Activated B cell treated with CpG ODN at 0.5 μM for 24 hours (primary cell): Measurements from ENCODE around the gene CEACAM1. TPM values are rescaled to one million over a fixed set of nuclear protein-coding genes. Genes with fewer than 3 reads are reported as not detected.

Experiments
- ATAC-seq: fragments of 200-7000 bp; cut with Tn5 transposase; one replicate; pipeline ENCODE4 v1.10.0; 2021; ENCODE audit warnings: low read depth, mild to moderate bottlenecking, moderate library complexity
- CTCF ChIA-PET: fragments of 350-600 bp; sonication (Branson Sonifier 250); formaldehyde crosslinking; loops from one replicate; lab custom pipeline; 2021; ENCODE audit warnings: antibody characterized with exemption; lab: Charles Lee
- POLR2A ChIA-PET: fragments of 350-600 bp; sonication (Branson Sonifier 250); formaldehyde crosslinking; loops from one replicate; lab custom pipeline; 2021; ENCODE audit warnings: antibody characterized with exemption; lab: Charles Lee
- DNase-seq: peaks from one replicate; pipeline ENCODE4 v3.0.0; 2022
- H3K27ac Mint-ChIP-seq: one replicate; pipeline ENCODE4 v1.8.0; 2020; ENCODE audit warnings: mixed read lengths
- H3K27me3 Mint-ChIP-seq: one replicate; pipeline ENCODE4 v1.8.0; 2021; ENCODE audit warnings: mixed read lengths
- H3K36me3 Mint-ChIP-seq: one replicate; pipeline ENCODE4 v1.8.0; 2021; ENCODE audit warnings: low read depth, mixed read lengths
- H3K4me1 Mint-ChIP-seq: one replicate; pipeline ENCODE4 v1.8.0; 2021; ENCODE audit warnings: mixed read lengths
- H3K4me3 Mint-ChIP-seq: one replicate; pipeline ENCODE4 v1.8.0; 2020; ENCODE audit warnings: mild to moderate bottlenecking, mixed read lengths
- H3K9me3 Mint-ChIP-seq: one replicate; pipeline ENCODE4 v1.8.0; 2020; ENCODE audit warnings: mixed read lengths
- CTCF ChIP-seq: fragments of 200-600 bp; IDR thresholded peaks from one replicate; pipeline ENCODE4 v1.8.0; 2022; ENCODE audit warnings: antibody characterized with exemption, mild to moderate bottlenecking
- intact Hi-C: fragments of 100-400 bp; cut with micrococcal nuclease; formaldehyde crosslinking; loops from one replicate; pipeline ENCODE4 v1.15.1; 2024
- total RNA-seq: library from RNA; stranded (reverse); gene quantifications from 2 replicates; pipeline ENCODE4 v1.2.3, GENCODE V29; 2022

The CEACAM1 gene
- total RNA-seq, 1 donor from 2014 or later = 9.4 TPM

GRCh38 chr19:42475366-42475765 is 52.9 kb downstream of the CEACAM1 start:
- DNase-seq (no peak), ATAC-seq (no peak)
- no peak overlapping the region for H3K4me3 Mint-ChIP-seq
- H3K4me1 Mint-ChIP-seq = peaks cover 3% of the 10 kb centered on the region
- H3K36me3 Mint-ChIP-seq = no peaks in the 10 kb centered on the region
- no peaks in the 10 kb centered on the region for H3K27me3 Mint-ChIP-seq
- TF ChIP-seq CTCF = no peak
- ChIA-PET CTCF (interaction anchor here (1.4 to 1.7 kb wide), 2 partner anchors 10 to 37 kb away, joined by 4 to 5 read pairs; no protein-coding TSS in a partner anchor), POLR2A (interaction anchor here (1.1 kb wide), 1 partner anchor 9 kb away, joined by 5 read pairs; no protein-coding TSS in a partner anchor)
- no peak overlapping the region for H3K27ac Mint-ChIP-seq
- H3K9me3 Mint-ChIP-seq = no peaks in the 10 kb centered on the region
- intact Hi-C loops = no loop called here

- no peak overlapping the region for H3K27ac Mint-ChIP-seq
- H3K4me1 Mint-ChIP-seq = peaks cover 6% of the 10 kb centered on the region
- ChIA-PET CTCF (interaction anchor here (1.4 to 1.7 kb wide), 2 partner anchors 9 to 36 kb away, joined by 4 to 5 read pairs; no protein-coding TSS in a partner anchor), POLR2A (interaction anchor here (1.1 kb wide), 1 partner anchor 9 kb away, joined by 5 read pairs; no protein-coding TSS in a partner anchor)
- H3K27me3 Mint-ChIP-seq = no peaks in the 10 kb centered on the region
- intact Hi-C loops = no loop called here
- H3K9me3 Mint-ChIP-seq = no peaks in the 10 kb centered on the region
- no peaks in the 10 kb centered on the region for H3K36me3 Mint-ChIP-seq
- no peak for TF ChIP-seq CTCF
- H3K4me3 Mint-ChIP-seq = no peak overlapping the region
- no peak for ATAC-seq
- no peak for DNase-seq
Measured at GRCh38 chr19:42474743-42475142, 53.5 kb downstream of the CEACAM1 start.

- DNase-seq = no peak
- H3K27me3 Mint-ChIP-seq = no peaks in the 10 kb centered on the region
Measured at GRCh38 chr19:42473686-42474085, 54.6 kb downstream of the CEACAM1 start.

GRCh38 chr19:42472402-42473147 is 55.7 kb downstream of the CEACAM1 start:
- no peaks in the 10 kb centered on the region for H3K27me3 Mint-ChIP-seq
- no peak overlapping the region for H3K4me3 Mint-ChIP-seq
- DNase-seq = no peak
- H3K27ac Mint-ChIP-seq = no peak overlapping the region
- ChIA-PET POLR2A (no interaction called here), CTCF (interaction anchor here (1.5 kb wide), 2 partner anchors 34 to 56 kb away, joined by 4 to 5 read pairs; partner anchors contain the start of gene CEACAM1)
- H3K9me3 Mint-ChIP-seq = no peaks in the 10 kb centered on the region
- H3K4me1 Mint-ChIP-seq = peaks cover 14% of the 10 kb centered on the region
- no peaks in the 10 kb centered on the region for H3K36me3 Mint-ChIP-seq
- ATAC-seq = no peak
- intact Hi-C loops = no loop called here
- no peak for TF ChIP-seq CTCF

More at GRCh38 chr19:42473686-42474085, 54.6 kb downstream of the CEACAM1 start:
- Mint-ChIP-seq H3K36me3 (no peaks in the 10 kb centered on the region), H3K27ac (no peak overlapping the region), H3K4me3 (no peak overlapping the region), H3K4me1 (peaks cover 8% of the 10 kb centered on the region), H3K9me3 (no peaks in the 10 kb centered on the region)
- POLR2A ChIA-PET = no interaction called here
- CTCF ChIA-PET = interaction anchor here (0.7 to 1.7 kb wide), 3 partner anchors 24 to 55 kb away, joined by 3 to 4 read pairs (median 4); partner anchors contain the start of gene CEACAM1
- no peak for ATAC-seq
- no peak for TF ChIP-seq CTCF
- intact Hi-C loops = no loop called here
